Mesenteric fat pad (tissue), 1 donor: ENCODE results near the gene CHCHD1. TPM values are rescaled to one million over a fixed set of nuclear protein-coding genes. Genes with fewer than 3 reads are reported as not detected.
"Not testable (repeated sequence)": the region's sequence is repeated elsewhere in the genome, so short reads cannot be mapped to it uniquely, and the experiment has no call there.

Experiments used
- DNase-seq: peaks from one replicate; pipeline ENCODE4 v3.0.0-alpha.2; 2020; ENCODE audit warnings: low spot score
- total RNA-seq: library from RNA; stranded (reverse); fragmentation: NEBNext Ultra II Directional; extraction: Animal tissue kit (Norgen Biotek cat#: 25700); gene quantifications from one replicate; pipeline ENCODE4 v1.2.1, GENCODE V29; 2021
- donor health status: DM: yes; HTN: yes; CAD: no.

The CHCHD1 gene
- total RNA-seq, 1 donor from 2014 or later, result 17.7 TPM

DNA sequence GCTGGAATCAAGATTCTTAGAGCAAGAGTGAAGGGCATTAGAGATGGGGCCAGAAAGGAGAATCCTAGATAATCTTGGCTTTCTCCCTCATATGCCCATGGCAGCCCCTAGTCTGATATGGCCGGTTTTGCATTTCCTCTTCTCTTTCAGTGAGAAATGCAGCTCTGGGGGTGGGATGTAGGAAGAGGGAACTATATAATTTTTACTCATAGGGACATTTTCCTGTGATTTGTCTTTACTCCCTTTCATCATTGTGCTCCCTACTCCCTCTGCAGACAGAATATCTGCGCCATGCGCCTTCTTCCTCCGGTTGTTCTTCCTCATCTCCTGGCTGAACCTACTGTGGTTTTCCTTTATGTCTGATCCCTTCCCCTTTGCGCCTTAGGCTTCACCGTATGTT, 16.8 kb upstream of the CHCHD1 start:
- DNase-seq, result peak; percentile 37

DNA sequence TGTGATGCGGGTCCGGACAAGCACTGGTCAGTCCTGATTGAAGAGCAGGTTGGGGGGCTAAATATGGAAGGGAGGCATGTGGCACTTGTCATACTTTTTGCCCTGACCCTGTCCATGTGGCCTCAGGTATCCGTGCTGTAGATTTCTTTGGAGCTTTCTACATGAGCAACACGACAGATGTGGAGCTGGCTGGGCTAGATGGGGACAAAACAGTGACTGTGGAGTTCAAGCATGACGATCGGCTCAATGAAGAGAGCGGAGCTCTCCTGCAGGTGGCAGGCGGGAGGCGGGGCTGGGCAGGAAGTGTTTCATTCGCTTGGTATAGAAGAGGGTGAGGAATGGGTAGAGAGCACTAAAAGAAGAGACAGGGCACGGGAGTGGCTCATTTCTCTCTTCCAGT, 13.0 kb upstream of the CHCHD1 start:
- no peak for DNase-seq

DNA sequence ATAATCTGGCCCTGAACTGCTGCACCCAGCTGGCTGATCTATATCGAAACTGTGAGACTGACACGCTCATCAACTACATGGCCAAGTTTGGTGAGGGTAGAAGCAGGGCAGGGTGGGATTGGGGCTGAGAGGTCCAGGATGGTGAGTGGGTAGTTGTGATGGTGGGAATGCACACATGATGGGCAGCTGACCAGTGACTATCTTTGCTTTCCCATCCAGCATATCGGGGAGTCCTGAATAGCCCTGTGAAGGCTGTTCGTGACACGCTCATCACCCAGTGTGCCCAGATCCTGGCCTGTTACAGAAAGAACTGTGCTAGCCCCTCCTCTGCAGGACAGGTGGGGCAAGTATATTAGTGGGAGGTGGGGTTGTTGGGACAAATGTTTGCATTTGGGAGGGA, 12.5 kb upstream of the CHCHD1 start:
- peak; percentile 75 for DNase-seq

DNA sequence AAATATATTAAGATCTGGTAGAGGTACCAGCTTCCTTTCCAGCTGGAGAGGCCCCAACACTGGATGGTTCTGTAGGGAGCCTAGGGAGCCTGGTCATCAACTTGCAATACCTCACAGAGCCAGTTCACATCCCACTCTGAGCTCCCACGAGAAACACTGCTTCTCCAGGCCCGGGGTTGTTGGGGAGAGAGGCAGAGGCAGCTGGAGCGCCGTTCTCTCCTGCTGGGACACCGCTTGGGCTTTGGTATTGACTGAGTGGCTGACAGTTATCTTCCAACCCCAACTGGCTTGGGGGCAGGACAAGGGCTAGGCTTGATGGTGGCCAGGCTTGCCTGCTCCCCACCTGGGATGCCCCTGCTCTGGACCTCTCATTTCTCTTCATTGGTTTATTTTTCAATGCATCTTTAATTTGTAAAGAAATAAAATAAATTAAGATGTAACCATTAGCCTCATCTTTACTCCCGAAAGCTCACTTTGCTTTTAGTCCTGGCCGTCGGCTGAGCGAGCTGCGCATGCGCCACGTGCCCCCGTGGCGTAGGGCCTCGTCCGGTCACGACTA, 10.0 kb upstream of the CHCHD1 start:
- no peak for DNase-seq

- peak; percentile 98 for DNase-seq
Observed at GRCh38 chr10:73772281-73773151, 9.3 kb upstream of the CHCHD1 start.

DNA sequence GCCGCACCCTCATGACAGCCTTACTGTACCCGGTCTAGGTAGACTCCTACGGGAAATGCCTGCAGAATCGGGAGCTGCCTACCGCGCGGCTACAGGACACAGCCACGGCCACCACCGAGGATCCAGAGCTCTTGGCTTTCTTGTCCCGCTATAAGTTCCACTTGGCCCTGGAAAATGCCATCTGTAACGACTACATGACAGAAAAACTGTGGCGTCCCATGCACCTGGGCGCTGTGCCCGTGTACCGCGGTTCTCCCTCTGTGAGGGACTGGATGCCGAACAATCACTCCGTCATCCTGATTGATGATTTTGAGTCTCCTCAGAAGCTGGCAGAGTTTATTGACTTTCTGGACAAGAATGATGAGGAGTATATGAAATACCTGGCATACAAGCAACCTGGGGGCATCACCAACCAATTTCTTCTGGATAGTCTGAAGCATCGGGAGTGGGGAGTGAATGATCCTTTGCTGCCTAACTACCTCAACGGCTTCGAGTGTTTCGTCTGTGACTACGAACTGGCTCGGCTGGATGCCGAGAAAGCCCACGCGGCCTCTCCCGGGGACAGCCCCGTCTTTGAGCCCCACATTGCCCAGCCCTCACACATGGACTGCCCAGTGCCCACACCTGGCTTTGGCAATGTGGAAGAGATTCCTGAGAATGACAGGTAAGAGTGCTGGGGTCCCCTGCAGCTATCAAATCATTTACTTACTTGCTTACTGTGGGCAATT, 8.5 kb upstream of the CHCHD1 start:
- DNase-seq, result peak; percentile 87

GRCh38 chr10:73774637-73775036, 7.2 kb upstream of the CHCHD1 start:
- DNase-seq, result peak; percentile 41

- DNase-seq, result no peak
Observed at GRCh38 chr10:73779018-73779417, 2.8 kb upstream of the CHCHD1 start.

DNA sequence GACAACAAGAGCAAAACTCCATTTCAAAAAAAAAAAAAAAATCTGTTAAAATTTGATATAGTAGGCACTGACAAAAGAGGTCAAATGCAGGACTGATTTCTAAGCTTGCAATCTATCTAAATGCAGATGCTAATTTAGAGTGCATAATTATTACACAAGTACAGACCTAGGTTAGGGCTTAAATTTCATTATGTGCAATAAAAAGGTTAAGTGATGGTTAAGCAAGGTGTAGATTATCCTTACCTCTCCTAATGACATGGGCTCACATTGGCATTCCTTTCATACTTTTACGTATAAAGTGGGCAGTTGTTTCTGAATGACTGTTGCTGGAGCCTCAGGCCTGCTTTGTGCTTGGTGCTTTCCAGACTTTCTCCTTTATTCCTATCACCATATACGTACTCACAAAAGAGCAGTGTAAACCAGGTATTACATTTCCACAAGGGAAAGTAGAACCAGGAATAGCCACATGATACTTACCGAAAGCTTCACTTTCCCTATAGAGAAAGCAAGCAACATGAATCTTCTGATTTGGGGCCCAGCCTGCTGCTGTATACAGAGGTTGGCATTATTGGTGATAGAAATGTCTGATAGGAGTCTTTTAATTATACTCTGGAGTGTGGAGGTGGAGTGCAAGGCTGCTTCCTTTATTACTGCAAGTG, 2.2 kb upstream of the CHCHD1 start:
- DNase-seq, result no peak

DNA sequence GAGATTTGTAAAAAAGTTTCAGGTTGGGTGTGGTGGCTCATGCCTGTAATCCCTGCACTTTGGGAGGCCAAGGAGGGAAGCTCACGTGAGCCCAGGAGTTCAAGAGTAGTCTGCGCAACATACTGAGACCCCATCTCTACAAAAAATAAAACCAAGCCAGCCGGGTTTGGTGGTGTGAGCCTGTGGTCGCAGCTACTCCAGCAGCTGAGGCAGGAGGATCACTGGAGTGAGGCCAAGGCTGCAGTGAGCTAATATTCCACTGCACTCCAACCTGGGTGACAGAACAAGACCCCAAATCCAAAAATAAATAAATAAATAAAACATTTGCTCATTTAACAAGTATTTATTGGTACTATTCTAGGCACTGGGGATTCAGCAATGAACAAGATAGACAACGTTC, 1.5 kb upstream of the CHCHD1 start:
- DNase-seq, result no peak

DNA sequence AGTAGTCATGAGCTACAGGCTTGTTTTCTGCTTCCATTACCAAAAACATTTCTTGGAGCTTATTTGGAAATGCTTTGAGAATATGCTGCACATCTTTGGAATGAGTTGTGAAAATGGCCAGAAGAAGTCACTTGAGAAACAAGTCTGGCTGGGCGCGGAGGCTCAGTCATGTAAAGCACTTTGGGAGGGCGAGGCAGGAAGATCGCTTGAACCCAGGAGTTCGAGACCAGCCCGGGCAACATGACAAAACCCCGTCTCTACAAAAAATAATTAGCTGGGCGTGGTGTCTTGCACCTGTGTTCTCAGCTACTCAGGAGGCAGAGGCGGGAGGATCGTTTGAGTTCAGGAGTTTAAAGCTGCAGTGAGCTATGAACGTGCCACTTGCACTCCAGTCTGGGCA, 882 bp upstream of the CHCHD1 start:
- DNase-seq, result no peak

GRCh38 chr10:73781548-73781878, 335 bp upstream of the CHCHD1 start:
- DNase-seq, result no peak

- no peak for DNase-seq
Observed at GRCh38 chr10:73782749-73783085, 869 bp downstream of the CHCHD1 start.

DNA sequence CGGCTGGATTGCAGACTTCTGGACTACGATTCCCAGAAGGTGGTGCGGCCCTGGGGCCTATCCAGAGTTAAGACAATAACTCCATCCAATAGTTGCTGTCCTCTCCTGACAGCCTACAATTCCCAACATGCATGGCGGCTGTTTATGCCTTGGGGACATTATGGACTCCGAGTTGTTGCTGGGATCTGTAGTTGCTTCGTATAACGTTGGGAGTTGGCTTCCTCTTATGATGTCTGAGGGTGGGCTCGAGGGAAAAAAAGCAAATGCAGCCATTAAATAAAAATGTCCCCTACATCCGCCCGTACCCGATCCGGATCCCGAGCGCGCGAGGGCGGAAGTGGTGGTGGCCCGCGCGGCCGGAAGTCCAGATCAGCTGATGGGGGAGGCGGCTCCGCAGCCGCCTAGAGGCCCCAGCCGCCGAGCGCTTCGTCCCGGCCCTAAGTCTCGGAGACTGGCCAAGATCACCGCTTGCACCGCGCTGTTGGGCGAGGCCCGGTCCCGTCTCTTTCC, 3.4 kb downstream of the CHCHD1 start, which contains the start of gene ZSWIM8:
ZSWIM8 (plus strand) TSS at position 396 of the 510 bp plus-strand sequence. CDS start 273 bp downstream, outside the sequence.
- peak; percentile 96 for DNase-seq

DNA sequence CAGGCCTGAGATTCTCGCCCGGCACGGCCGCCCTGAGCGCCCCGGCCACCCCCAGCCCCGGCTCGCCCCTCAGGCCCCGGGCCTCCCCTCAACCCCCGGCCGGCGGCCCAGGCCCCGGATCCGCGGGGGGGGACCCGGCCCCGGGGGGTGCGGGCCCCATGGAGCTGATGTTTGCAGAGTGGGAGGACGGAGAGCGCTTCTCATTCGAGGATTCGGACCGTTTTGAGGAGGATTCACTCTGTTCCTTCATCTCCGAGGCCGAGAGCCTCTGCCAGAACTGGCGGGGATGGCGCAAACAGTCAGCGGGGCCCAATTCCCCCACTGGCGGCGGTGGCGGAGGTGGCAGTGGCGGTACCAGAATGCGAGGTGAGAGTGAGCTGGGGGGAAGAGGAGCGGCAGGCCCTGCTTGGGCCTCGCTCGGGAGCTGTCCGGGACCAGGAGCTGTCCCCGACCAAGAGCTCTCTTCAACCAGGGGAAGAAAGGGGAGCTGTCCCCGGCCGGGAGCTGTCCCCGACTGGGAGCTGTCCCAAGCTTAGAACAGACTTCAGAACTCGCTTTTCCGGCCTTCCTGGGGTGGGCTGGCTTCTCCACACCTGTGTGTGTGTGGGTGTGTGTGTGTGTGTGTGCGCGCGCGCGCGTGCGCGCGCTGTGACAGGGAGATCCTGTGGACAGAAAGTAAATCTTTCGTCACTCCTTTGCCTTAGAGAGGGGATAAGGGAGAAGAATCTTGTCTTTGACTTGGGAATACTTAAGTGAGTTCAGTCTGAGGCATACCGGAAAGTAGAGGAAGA, 4.1 kb downstream of the CHCHD1 start:
- no peak for DNase-seq

DNA sequence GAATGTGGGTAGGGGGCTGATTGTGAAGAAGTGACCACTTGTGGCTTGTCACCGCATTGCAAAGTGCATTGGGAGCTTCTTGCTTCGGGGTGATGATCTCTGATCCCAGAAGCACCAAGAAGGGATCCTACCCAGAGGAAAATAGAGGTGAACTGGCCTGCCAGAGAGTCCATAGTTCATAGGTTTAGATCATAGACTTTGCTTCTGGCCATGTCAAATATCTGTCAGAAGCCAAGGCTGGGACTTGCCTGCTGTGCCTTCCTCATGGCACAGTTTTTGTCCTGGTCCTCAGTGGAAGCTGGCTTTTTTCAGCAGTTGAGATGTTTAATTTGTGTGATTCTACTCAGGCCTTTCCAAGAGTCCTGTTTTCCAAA, 4.7 kb downstream of the CHCHD1 start:
- DNase-seq, result no peak

DNA sequence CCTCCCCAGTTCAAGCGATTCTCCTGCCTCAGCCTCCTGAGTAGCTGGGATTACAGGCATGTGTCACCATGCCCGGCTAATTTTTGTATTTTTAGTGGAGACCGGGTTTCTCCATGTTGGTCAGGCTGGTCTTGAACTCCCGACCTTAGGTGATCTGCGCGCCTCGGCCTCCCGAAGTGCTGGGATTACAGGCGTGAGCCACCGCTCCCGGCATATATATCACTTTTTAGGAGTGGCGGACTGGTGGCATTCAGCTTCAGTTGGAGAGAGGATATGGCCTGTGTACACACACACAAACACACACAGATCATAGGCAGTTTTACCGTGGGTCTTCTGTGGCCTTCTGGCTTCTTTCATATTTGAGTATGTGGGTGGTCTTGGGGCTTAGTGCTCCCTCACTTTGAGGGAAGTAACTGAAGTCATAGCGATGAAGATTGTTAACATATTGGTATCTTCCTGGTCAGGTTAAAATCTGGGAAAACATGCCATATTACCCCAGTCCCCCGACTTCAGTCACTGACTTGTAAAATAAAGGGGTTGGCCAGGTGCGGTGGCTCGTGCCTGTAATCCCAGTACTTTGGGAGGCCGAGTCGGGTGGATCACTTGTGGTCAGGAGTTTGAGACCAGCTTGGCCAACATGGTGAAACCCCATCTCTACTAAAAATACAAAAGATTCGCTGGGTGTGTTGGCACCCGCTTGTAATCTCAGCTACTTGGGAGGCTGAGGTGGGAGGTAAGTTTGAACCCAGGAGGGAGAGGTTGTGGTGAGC, 5.4 kb downstream of the CHCHD1 start:
- DNase-seq, result not testable (repeated sequence)

DNA sequence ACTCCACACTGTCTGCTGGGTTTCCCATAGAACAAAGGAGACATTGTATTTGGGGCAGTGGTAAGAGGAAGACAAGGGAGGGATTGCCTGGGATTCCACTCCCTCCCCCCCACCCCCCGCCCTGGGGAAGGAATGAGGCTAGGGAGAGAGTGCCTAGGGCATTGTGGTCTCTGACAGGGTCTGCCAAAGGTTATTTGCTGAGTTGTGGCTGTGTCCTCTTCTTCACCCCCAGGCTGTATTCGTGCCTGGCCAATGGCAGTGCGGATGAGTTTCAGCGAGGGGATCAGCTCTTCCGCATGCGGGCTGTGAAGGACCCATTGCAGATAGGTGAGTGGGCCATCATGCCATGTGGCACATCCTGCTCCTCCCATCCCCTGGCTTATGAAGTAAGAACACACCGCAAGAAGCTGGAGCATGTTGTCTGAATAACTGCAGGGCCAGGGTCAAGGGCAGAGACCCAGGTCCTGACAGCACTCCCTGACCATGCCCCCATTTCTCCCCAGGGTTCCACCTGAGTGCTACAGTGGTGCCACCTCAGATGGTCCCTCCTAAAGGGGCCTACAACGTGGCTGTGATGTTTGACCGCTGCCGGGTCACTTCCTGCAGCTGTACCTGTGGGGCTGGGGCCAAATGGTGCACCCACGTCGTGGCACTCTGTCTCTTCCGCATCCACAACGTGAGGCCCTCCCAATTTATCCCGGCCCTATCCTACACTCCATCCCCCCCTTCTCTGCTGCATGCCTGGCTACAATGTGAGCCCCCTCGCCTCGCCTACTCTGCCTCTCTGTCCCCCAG, 7.2 kb downstream of the CHCHD1 start:
- DNase-seq, result peak; percentile 68

DNA sequence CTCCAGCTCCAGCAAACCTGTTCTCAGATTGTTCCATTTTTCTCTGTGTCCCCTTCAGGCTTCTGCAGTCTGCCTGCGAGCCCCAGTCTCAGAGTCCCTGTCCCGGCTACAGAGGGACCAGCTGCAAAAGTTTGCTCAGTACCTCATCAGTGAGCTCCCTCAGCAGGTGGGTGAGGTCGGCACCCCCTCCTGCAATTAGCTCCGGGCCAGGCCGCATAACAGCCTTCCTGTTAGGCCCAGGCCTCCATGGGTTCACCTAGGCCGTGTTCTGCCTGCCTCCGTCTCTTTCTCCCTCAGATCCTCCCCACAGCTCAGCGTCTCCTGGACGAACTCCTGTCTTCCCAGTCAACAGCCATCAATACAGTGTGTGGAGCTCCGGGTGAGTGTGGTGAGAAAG, 7.8 kb downstream of the CHCHD1 start:
- DNase-seq, result peak; percentile 73
